Fibroblast of the conjunctiva (primary cell): Measurements from ENCODE around the gene STK4.
"Not testable (repeated sequence)": the region's sequence is repeated elsewhere in the genome, so short reads cannot be mapped to it uniquely, and the experiment has no call there.

Experiments used
- DNase-seq: peaks from one replicate; pipeline ENCODE4 v3.0.0-alpha.2; 2010; ENCODE audit warnings: low read depth

STK4 gene

DNA sequence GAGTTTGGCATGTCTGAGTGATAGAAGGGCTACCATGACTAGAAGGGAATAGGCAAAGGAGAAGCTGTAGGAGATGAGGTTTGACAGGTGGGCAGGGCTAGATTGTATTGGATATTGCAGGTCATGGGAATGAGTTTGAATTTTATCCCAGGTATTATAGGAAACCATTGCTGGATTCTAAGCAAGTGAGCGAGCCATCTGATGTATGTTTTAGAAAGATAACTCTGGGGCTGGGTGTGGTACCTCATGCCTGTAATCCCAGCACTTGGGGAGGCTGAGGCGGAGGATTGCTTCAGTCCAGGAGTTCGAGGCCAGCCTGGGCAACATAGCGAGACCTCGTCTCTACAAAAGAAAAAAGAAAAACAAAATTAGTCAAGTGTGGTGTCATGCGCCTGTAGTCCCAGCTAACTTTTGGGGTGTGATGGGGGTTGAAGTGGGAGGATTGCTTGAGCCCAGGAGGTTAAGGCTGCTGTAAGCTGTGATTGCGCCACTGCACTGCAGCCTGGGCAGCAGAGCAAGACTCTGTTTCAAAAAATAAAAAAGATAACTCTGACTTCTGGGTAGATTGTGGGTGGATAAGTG is 16.9 kb downstream of the STK4 start:
- no peak for DNase-seq

DNA sequence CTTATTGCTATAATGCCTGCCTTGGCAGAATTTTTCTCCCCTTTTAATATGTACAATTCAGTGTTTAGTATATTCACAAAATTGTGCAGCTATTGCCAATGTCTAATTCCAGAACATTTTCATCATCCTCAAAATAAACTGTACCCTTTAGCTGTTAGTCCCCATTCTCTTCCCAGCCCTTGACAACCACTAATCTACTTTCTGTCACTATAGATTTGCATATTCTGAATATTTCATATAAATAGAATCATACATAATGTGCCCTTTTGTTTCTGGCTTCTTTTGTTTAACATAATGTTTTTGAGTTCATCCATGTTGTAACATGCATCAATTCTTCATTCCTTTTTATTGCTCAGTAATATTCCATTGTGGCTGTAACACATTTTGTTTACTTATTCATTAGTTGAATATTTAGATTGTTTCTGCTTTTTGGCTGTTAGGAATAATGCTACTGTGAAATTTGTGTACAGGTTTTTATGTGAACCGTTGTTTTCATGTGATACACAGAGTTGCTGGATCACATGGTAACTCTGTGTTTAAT is 22.4 kb downstream of the STK4 start:
- DNase-seq: no peak

- DNase-seq: no peak
These were observed 24.1 kb downstream of the STK4 start for GRCh38 chr20:44990425-44990824.

- no peak for DNase-seq
These were observed 24.6 kb downstream of the STK4 start for GRCh38 chr20:44990957-44991356.

- DNase-seq: no peak
These were observed 27.0 kb downstream of the STK4 start for GRCh38 chr20:44993343-44993742.

GRCh38 chr20:44997171-44997570 is 30.9 kb downstream of the STK4 start:
- DNase-seq: no peak

DNA sequence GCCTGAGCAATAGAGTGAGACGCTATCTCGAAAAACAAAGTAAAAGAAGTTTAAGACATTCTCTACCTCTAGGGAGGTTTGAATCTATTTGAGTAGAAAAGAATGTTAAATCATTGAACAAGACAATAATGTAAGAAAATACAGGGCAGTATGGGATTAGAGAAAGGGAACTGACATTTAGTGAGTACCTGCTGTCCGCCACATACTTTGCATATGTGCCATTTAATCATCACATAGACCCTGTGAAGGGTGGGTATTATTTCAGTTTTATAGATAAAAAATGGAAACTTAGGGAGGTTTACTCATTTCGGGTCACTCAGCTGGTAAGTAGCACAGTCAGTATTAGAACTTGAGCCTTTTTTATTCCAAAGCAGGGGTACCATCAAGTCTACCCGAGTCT is 31.4 kb downstream of the STK4 start:
- DNase-seq: no peak

DNA sequence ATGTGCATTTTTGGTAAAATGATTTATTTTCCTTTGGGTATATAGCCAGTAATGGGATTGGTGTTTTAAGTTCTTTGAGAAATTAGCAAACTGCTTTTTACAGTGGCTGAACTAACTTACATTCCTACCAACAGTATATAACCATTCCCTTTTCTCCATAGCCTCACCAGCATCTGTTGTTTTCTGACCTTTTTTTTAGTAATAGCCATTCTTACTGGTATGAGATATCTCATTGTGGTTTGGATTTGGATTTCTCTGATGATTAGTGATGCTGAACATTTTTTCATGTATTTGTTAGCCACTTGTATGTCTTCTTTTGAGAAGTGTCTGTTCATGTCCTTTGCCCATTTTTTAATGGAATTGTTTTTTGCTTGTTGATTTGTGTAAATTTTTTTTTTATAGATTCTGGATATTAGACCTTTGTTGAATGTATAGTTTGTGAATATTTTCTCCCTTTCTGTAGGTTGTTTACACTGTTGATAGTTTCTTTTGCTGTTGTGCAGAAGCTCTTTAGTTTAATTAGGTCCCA is 42.3 kb downstream of the STK4 start:
- DNase-seq: no peak

DNA sequence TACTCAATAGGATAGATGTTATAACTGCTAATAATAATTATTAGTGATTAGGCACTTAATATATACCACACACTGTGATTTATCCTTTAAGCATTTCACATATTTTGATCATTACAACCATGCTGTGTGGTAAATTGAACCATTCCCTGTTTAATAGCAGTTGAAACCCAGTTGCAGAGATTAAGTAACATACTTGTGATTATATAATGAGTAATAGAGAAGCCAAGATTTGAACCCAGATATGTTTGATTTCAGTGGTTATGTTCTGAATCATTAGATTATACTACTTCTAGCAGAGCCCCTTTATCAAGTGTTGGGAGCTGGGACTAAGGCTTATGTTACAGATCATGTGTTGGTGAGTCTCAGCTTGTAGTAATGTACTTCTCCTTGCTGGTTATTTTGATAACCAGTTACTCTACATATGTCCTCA is 44.1 kb downstream of the STK4 start:
- no peak for DNase-seq

DNA sequence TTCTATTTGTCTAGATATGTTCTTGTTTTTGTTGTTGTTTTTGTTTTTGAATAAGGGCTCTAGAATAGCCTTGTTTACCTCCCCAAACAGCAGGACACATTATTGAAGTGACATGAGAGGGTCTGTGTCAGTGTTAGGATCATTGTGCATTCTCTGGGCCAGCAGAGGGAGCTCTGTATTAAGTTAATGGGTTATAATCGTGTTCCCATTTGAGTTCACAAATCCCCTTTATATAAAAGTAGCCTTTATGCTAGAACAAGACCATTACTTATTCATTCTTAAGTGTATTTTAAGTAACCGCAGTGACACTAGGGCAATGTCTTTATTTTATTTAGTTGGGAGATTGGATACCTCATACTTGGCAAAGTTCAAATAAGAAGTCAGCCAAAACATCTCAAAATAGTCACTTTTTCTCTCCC is 44.8 kb downstream of the STK4 start:
- peak; percentile 62 for DNase-seq

GRCh38 chr20:45012682-45013302 is 46.5 kb downstream of the STK4 start:
- DNase-seq: no peak

DNA sequence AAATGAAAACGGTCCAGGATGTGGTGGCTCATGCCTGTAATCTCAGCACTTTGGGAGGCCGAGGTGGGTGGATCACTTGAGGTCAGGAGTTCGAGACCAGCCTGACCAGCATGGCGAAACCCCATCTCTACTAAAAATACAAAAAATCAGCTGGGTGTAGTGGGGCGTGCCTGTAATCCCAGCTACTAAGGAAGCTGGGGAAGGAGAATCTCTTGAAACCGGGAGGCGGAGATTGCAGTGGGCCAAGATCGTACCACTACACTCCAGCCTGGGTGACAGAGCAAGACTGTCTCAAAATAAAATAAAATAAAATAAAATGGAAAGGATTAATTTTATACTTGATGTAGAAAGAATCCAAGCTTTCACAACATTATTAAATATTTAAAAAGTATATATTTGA is 47.8 kb downstream of the STK4 start:
- DNase-seq: not testable (repeated sequence)

- DNase-seq: peak; percentile 66
These were observed 48.5 kb downstream of the STK4 start for GRCh38 chr20:45014671-45015415.

DNA sequence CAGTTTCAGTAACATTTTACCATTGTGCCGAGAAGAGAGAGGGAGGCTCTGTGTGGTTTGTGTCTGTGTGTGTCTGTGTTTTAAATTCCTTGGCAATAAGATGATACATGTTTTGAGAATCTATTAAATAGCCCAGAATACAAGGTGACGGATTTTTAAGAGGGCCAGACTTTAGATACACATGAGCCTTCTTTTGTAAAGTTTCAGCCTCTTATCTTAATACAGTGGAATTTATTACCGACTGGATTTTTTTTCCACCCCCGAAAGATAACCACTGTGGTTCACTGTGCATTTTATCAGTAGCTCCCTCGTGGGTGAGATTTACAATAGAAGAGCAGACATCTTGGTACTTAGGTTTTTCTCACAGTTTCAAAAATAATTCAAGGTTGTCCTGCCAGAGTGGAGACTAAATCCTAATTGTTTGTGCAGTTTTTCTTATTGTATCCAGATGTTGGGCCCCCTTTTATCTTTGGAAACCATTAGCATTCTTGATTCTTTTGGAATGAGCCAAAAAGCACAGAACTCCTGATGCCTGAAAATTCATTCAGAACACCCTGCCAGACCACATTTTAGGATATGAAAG is 49.9 kb downstream of the STK4 start:
- DNase-seq: no peak

- no peak for DNase-seq
These were observed 51.0 kb downstream of the STK4 start for GRCh38 chr20:45017281-45017680.

GRCh38 chr20:45017857-45018256 is 51.5 kb downstream of the STK4 start:
- DNase-seq: no peak

GRCh38 chr20:45019027-45019761 is 52.9 kb downstream of the STK4 start:
- no peak for DNase-seq

- no peak for DNase-seq
These were observed 53.4 kb downstream of the STK4 start for GRCh38 chr20:45019762-45020123.

- no peak for DNase-seq
These were observed 54.0 kb downstream of the STK4 start for GRCh38 chr20:45020236-45020886.

- no peak for DNase-seq
These were observed 55.3 kb downstream of the STK4 start for GRCh38 chr20:45021631-45022030.

DNA sequence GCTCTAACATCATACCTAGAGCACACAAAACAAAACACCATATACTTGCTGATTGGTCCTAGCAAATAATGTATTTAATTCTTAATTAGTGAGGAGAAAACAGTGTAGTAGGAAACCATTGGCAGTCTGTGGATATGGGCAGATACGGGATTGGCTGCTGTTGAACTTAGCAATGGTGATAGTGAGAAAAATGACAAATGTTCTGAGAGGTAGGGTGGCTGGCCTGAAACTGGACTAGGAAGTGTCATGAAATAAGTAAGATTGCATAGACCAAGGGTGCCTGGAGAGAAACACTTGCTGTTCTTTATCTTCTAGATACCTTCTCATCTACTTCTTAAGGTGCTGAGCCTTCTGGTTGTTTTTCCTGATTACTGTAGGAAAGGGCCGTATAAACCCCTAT is 56.8 kb downstream of the STK4 start:
- DNase-seq: not testable (repeated sequence)
